Keratinocyte (primary cell): ENCODE results near the gene RAB8B. TPM values are rescaled to one million over a fixed set of nuclear protein-coding genes. Genes with fewer than 3 reads are reported as not detected.

Experiments used
- DNase-seq: peaks from one replicate; pipeline ENCODE4 v3.0.0-alpha.2; 2011; ENCODE audit warnings: low read depth, missing footprints, low spot score
- FAIRE-seq: peaks from 2 replicates; lab custom pipeline; 2011; peaks lifted over from hg19 to GRCh38; lab: Jason Lieb, UNC
- H2AFZ ChIP-seq: 2 replicates; pipeline ENCODE4 v1.6.0; 2012; ENCODE audit warnings: low read length, control low read depth, inconsistent platforms; ENCODE audit not compliant: control insufficient read depth
- H3K27ac ChIP-seq: 2 replicates; pipeline ENCODE4 v1.5.1; 2011; ENCODE audit warnings: low read length; ENCODE audit not compliant: control insufficient read depth, insufficient read depth
- H3K27me3 ChIP-seq: 3 replicates; pipeline ENCODE4 v1.6.0; 2011; ENCODE audit warnings: low read length; ENCODE audit not compliant: control insufficient read depth, insufficient read depth; ENCODE audit errors: extremely low read depth
- H3K36me3 ChIP-seq, 2 experiments: 2 replicates in 1 of 2; 3 replicates in 1 of 2; pipeline ENCODE4 v1.5.1; 2011; ENCODE audit warnings: low read length in 2 of 2, mild to moderate bottlenecking in 1 of 2; ENCODE audit not compliant: control insufficient read depth in 2 of 2, insufficient read depth in 2 of 2; ENCODE audit errors: extremely low read depth in 1 of 2
- H3K4me1 ChIP-seq: 3 replicates; pipeline ENCODE4 v1.5.1; 2011; ENCODE audit warnings: low read length; ENCODE audit not compliant: control insufficient read depth, insufficient read depth; ENCODE audit errors: extremely low read depth
- H3K4me2 ChIP-seq: 3 replicates; pipeline ENCODE4 v1.6.0; 2011; ENCODE audit warnings: low read depth, low read length; ENCODE audit not compliant: control insufficient read depth, insufficient read depth; ENCODE audit errors: extremely low read depth
- H3K4me3 ChIP-seq, 3 experiments: fragments of 200-600 bp in 1 of 3; sonication (generic) in 1 of 3; 2 replicates in 2 of 3; 3 replicates in 1 of 3; pipeline ENCODE4 v1.5.1; 2011 to 2016; ENCODE audit warnings: low read length in 3 of 3, mild to moderate bottlenecking in 3 of 3, control low read depth in 2 of 3, inconsistent platforms in 1 of 3, low read depth in 1 of 3, mixed read lengths in 1 of 3, mixed run types in 1 of 3, moderate library complexity in 1 of 3; ENCODE audit not compliant: control insufficient read depth in 2 of 3, insufficient read depth in 2 of 3; ENCODE audit errors: extremely low read depth in 1 of 3
- H3K79me2 ChIP-seq: 2 replicates; pipeline ENCODE4 v1.6.0; 2012; ENCODE audit warnings: low read length; ENCODE audit not compliant: control insufficient read depth, insufficient read depth
- H3K9ac ChIP-seq: 3 replicates; pipeline ENCODE4 v1.6.0; 2011; ENCODE audit warnings: low read length; ENCODE audit not compliant: control insufficient read depth, insufficient read depth; ENCODE audit errors: extremely low read depth
- H3K9me1 ChIP-seq: 3 replicates; pipeline ENCODE4 v1.6.0; 2011; ENCODE audit warnings: low read length; ENCODE audit not compliant: control insufficient read depth, insufficient read depth; ENCODE audit errors: extremely low read depth
- H3K9me3 ChIP-seq: 2 replicates; pipeline ENCODE4 v1.5.1; 2012; ENCODE audit warnings: low read depth, low read length; ENCODE audit not compliant: control insufficient read depth
- H4K20me1 ChIP-seq: 3 replicates; pipeline ENCODE4 v1.6.0; 2011; ENCODE audit warnings: low read length; ENCODE audit not compliant: control insufficient read depth, insufficient read depth; ENCODE audit errors: extremely low read depth
- EZH2 ChIP-seq: IDR thresholded peaks from one replicate; pipeline ENCODE4 v1.6.1; 2012; ENCODE audit warnings: inconsistent platforms, mild to moderate bottlenecking, low read length, moderate library complexity
- dilution Hi-C: fragments of 300-500 bp; cut with MboI; formaldehyde crosslinking; loops from one replicate; pipeline ENCODE4 v1.7.0; 2020; ENCODE audit warnings: low sequenced_read_pairs; ENCODE audit not compliant: extremely low pct_ligation_motif_present
- polyA plus RNA-seq, 5 experiments: library from polyadenylated mRNA; depleted of rRNA in 3 of 5; stranded (reverse) in 3 of 5; stranded (forward) in 1 of 5; unstranded in 1 of 5; fragments of >200 nt; gene quantifications; 1 replicate in 1 of 5; 2 replicates in 3 of 5; 3 replicates in 1 of 5; pipeline versions ENCODE4 v1.2.1 to v1.2.3, GENCODE V29; 2011 to 2012; ENCODE audit warnings: missing spikeins in 2 of 5, low read depth in 1 of 5, low replicate concordance in 1 of 5
- TF ChIP-seq, protein P1 (sequence below), 3 experiments: IDR thresholded peaks in 1 of 3; conservative IDR thresholded peaks in 1 of 3; optimal IDR thresholded peaks in 1 of 3; 2 replicates in 2 of 3; 3 replicates in 1 of 3; pipeline versions ENCODE3 to v1.5.1; 2011; ENCODE audit warnings: low read length in 3 of 3, mild to moderate bottlenecking in 3 of 3, moderate library complexity in 2 of 3, control low read depth in 1 of 3, inconsistent platforms in 1 of 3; ENCODE audit not compliant: insufficient read depth in 2 of 3; ENCODE audit errors: extremely low read depth in 1 of 3

The RAB8B gene
- polyA plus RNA-seq, 1 donor (not counting 4 experiments of a cell fraction or from before 2014, with no cell fraction given) = 31.2 TPM

DNA sequence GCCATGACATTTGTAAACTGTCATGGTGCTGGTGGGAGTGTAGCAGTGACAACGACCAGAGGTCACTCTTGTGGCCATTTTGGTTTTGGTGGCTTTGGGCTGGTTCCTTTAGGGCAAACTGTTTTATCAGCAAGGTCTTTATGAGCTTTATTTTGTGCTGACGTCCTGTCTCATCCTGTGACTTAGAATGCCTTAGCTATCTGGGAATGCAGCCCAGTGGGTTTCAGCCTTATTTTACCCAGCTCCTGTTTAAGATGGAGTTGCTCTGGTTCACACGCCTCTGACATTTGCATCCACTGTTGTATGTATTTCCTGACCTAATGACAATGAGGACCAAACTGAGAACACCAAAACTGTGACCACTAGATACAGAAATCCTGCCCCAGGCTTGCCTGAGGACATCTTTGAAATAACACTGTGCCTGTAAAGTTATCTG lies 37.6 kb downstream of the RAB8B start:
- Histone ChIP-seq H3K4me3 (no peak overlapping the region), H3K9ac (no peak overlapping the region), H3K4me1 (peaks cover 4% of the 10 kb centered on the region), H3K27ac (no peak overlapping the region), H3K27me3 (no peaks in the 10 kb centered on the region), H3K79me2 (peaks cover 2% of the 10 kb centered on the region), H3K4me2 (no peak overlapping the region), H3K36me3 (peaks cover 0 to 3% of the 10 kb centered on the region in 2 experiments), H3K9me3 (no peaks in the 10 kb centered on the region), H2AFZ (no peak overlapping the region), H4K20me1 (no peaks in the 10 kb centered on the region), H3K9me1 (no peaks in the 10 kb centered on the region)
- dilution Hi-C loops = no loop called here
- no peak for DNase-seq
- no peak for TF ChIP-seq EZH2
- TF ChIP-seq, protein P1, sequence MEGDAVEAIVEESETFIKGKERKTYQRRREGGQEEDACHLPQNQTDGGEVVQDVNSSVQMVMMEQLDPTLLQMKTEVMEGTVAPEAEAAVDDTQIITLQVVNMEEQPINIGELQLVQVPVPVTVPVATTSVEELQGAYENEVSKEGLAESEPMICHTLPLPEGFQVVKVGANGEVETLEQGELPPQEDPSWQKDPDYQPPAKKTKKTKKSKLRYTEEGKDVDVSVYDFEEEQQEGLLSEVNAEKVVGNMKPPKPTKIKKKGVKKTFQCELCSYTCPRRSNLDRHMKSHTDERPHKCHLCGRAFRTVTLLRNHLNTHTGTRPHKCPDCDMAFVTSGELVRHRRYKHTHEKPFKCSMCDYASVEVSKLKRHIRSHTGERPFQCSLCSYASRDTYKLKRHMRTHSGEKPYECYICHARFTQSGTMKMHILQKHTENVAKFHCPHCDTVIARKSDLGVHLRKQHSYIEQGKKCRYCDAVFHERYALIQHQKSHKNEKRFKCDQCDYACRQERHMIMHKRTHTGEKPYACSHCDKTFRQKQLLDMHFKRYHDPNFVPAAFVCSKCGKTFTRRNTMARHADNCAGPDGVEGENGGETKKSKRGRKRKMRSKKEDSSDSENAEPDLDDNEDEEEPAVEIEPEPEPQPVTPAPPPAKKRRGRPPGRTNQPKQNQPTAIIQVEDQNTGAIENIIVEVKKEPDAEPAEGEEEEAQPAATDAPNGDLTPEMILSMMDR (optimal IDR thresholded peaks at IDR 0.05 in 1 of 3, IDR thresholded peaks at IDR 0.05 in 1 of 3, conservative IDR thresholded peaks at IDR 0.05 in 1 of 3; ENCODE audit: extremely low read depth in 1 of 3, insufficient read depth in 2 of 3, low read length in 3 of 3) = no peak
- FAIRE-seq = no peak

DNA sequence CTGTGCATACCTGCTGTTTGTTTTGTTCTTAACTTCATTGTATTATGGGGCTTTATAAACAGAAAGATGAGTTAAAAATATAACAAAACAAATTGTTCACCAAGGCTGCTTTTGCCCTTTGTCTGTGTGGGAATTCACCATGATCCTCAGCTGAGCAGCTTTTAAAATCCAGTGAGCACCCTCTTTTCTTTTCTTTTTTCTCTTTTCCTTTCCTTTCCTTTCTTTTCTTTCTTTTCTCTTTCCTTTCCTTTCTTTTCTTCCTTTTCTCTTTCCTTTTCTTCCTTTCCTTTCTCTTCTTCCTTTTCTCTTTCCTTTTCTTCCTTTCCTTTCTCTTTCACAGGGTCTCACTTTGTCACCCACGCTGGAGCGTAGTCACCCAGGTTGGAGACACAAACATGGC lies 38.3 kb downstream of the RAB8B start:
- H3K79me2 ChIP-seq = peaks cover 2% of the 10 kb centered on the region
- no peak for FAIRE-seq
- H3K9me1 ChIP-seq = no peaks in the 10 kb centered on the region
- no peak for DNase-seq
- dilution Hi-C loops = no loop called here
- no peaks in the 10 kb centered on the region for H4K20me1 ChIP-seq
- TF ChIP-seq, protein P1 (optimal IDR thresholded peaks at IDR 0.05 in 1 of 3, IDR thresholded peaks at IDR 0.05 in 1 of 3, conservative IDR thresholded peaks at IDR 0.05 in 1 of 3; ENCODE audit: extremely low read depth in 1 of 3, insufficient read depth in 2 of 3, low read length in 3 of 3) = no peak
- TF ChIP-seq EZH2 = no peak
- no peak overlapping the region for H3K4me2 ChIP-seq
- peaks cover 0 to 3% of the 10 kb centered on the region in 2 experiments for H3K36me3 ChIP-seq
- H3K9ac ChIP-seq = no peak overlapping the region
- no peaks in the 10 kb centered on the region for H3K27me3 ChIP-seq
- no peak overlapping the region for H3K27ac ChIP-seq
- no peak overlapping the region for H2AFZ ChIP-seq
- no peaks in the 10 kb centered on the region for H3K9me3 ChIP-seq
- no peak overlapping the region for H3K4me3 ChIP-seq
- peaks cover 4% of the 10 kb centered on the region for H3K4me1 ChIP-seq
